Suprapubic skin (tissue), 4 donors: ENCODE results near the gene PLD5.
"Not testable (repeated sequence)": the region's sequence is repeated elsewhere in the genome, so short reads cannot be mapped to it uniquely, and the experiment has no call there.

ENCODE experiments used
- CTCF ChIP-seq, 2 donors: fragments of 200-600 bp in 1 of 2; fragments of 450-650 bp in 1 of 2; sonication (generic) in 1 of 2; IDR thresholded peaks; one replicate each; pipeline ENCODE4 v1.5.1; 2016 to 2019; ENCODE audit warnings: antibody characterized with exemption in 2 of 2, mild to moderate bottlenecking in 1 of 2, moderate library complexity in 1 of 2
- EP300 ChIP-seq: sonication (generic); formaldehyde crosslinking; IDR thresholded peaks from one replicate; pipeline ENCODE4 v1.6.1; 2017; ENCODE audit warnings: antibody characterized with exemption
- POLR2A ChIP-seq, 2 donors: fragments of 450-650 bp; IDR thresholded peaks; one replicate each; pipeline ENCODE4 v1.6.1; 2017; ENCODE audit warnings: antibody characterized with exemption in 2 of 2, mild to moderate bottlenecking in 2 of 2, moderate library complexity in 2 of 2
- POLR2AphosphoS5 ChIP-seq, 3 donors: sonication (generic); formaldehyde crosslinking; IDR thresholded peaks; one replicate each; pipeline ENCODE4 v1.6.1; 2017; ENCODE audit warnings: antibody characterized with exemption in 3 of 3

- TF ChIP-seq POLR2AphosphoS5 (IDR thresholded peaks at IDR 0.05); CTCF (IDR thresholded peaks at IDR 0.05); EP300; POLR2A (IDR thresholded peaks at IDR 0.05): not testable (repeated sequence)
Measured at GRCh38 chr1:242314085-242314649, 210.3 kb downstream of the PLD5 start.
